ENCODE measurements around the gene REG1A. TPM values are rescaled to one million over a fixed set of nuclear protein-coding genes. Genes with fewer than 3 reads are reported as not detected.

The REG1A gene
- total and polyA plus RNA-seq, 4 donors = 0.33 to 0.98 TPM; not detected in 2

- H3K4me1 ChIP-seq (ENCODE audit: control insufficient read depth in 4 of 4, insufficient read depth in 4 of 4, low read length in 3 of 4) = no peaks in the 10 kb centered on the region
- H3K4me3 ChIP-seq (ENCODE audit: low read depth in 1 of 3, low read length in 3 of 3) = no peak overlapping the region
- no peak for DNase-seq (ENCODE audit: low spot score)
- H3K27me3 ChIP-seq (ENCODE audit: control insufficient read depth in 4 of 4, insufficient read depth in 4 of 4, low read length in 3 of 4) = no peaks in the 10 kb centered on the region
- H3K27ac ChIP-seq (ENCODE audit: low read depth in 1 of 2, low read length in 2 of 2) = no peak overlapping the region
- WGBS = 73% methylated on average over 2 of the region's 2 CpGs
- no peak for TF ChIP-seq RXRA (IDR thresholded peaks at IDR 0.05)
- H3K9ac ChIP-seq (ENCODE audit: low read depth in 1 of 2, low read length in 2 of 2) = no peak overlapping the region
- peaks cover 0 to 3% (median 0%) of the 10 kb centered on the region in 4 donors for H3K9me3 ChIP-seq (ENCODE audit: control insufficient read depth in 4 of 4, low read length in 3 of 4)
- no peaks in the 10 kb centered on the region for H3K36me3 ChIP-seq (ENCODE audit: control insufficient read depth in 4 of 4, insufficient read depth in 3 of 4, low read depth in 1 of 4, low read length in 3 of 4)
Observed at GRCh38 chr2:79155826-79156476, 35.7 kb downstream of the REG1A start.

- peaks cover 0 to 3% (median 0%) of the 10 kb centered on the region in 4 donors for H3K9me3 ChIP-seq (ENCODE audit: control insufficient read depth in 4 of 4, low read length in 3 of 4)
- TF ChIP-seq, protein P1, sequence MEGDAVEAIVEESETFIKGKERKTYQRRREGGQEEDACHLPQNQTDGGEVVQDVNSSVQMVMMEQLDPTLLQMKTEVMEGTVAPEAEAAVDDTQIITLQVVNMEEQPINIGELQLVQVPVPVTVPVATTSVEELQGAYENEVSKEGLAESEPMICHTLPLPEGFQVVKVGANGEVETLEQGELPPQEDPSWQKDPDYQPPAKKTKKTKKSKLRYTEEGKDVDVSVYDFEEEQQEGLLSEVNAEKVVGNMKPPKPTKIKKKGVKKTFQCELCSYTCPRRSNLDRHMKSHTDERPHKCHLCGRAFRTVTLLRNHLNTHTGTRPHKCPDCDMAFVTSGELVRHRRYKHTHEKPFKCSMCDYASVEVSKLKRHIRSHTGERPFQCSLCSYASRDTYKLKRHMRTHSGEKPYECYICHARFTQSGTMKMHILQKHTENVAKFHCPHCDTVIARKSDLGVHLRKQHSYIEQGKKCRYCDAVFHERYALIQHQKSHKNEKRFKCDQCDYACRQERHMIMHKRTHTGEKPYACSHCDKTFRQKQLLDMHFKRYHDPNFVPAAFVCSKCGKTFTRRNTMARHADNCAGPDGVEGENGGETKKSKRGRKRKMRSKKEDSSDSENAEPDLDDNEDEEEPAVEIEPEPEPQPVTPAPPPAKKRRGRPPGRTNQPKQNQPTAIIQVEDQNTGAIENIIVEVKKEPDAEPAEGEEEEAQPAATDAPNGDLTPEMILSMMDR (IDR thresholded peaks at IDR 0.05; ENCODE audit: low read depth, low read length, missing input control) = no peak
- TF ChIP-seq NR2F2 (IDR thresholded peaks at IDR 0.05) = no peak
- no peak for TF ChIP-seq RAD21 (IDR thresholded peaks at IDR 0.05)
- TF ChIP-seq RXRA (IDR thresholded peaks at IDR 0.05) = no peak
- TF ChIP-seq GABPA (IDR thresholded peaks at IDR 0.05 in 1 of 2, conservative IDR thresholded peaks at IDR 0.05 in 1 of 2) = no peak
- TF ChIP-seq REST (IDR thresholded peaks at IDR 0.05) = no peak
- TF ChIP-seq, protein P2, sequence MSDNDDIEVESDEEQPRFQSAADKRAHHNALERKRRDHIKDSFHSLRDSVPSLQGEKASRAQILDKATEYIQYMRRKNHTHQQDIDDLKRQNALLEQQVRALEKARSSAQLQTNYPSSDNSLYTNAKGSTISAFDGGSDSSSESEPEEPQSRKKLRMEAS (IDR thresholded peaks at IDR 0.05) = no peak
- no peak for TF ChIP-seq HNF4G (IDR thresholded peaks at IDR 0.05)
- no peak overlapping the region for H3K4me3 ChIP-seq (ENCODE audit: low read depth in 1 of 3, low read length in 3 of 3)
- H3K9ac ChIP-seq (ENCODE audit: low read depth in 1 of 2, low read length in 2 of 2) = no peak overlapping the region
- H3K27ac ChIP-seq (ENCODE audit: low read depth in 1 of 2, low read length in 2 of 2) = no peak overlapping the region
- no peaks in the 10 kb centered on the region for H3K27me3 ChIP-seq (ENCODE audit: control insufficient read depth in 4 of 4, insufficient read depth in 4 of 4, low read length in 3 of 4)
- H3K36me3 ChIP-seq (ENCODE audit: control insufficient read depth in 4 of 4, insufficient read depth in 3 of 4, low read depth in 1 of 4, low read length in 3 of 4) = no peaks in the 10 kb centered on the region
- 55% methylated on average over 2 of the region's 2 CpGs for WGBS
- DNase-seq (ENCODE audit: low spot score) = no peak
- H3K4me1 ChIP-seq (ENCODE audit: control insufficient read depth in 4 of 4, insufficient read depth in 4 of 4, low read length in 3 of 4) = no peaks in the 10 kb centered on the region
Observed at GRCh38 chr2:79159030-79159429, 38.7 kb downstream of the REG1A start.

DNA sequence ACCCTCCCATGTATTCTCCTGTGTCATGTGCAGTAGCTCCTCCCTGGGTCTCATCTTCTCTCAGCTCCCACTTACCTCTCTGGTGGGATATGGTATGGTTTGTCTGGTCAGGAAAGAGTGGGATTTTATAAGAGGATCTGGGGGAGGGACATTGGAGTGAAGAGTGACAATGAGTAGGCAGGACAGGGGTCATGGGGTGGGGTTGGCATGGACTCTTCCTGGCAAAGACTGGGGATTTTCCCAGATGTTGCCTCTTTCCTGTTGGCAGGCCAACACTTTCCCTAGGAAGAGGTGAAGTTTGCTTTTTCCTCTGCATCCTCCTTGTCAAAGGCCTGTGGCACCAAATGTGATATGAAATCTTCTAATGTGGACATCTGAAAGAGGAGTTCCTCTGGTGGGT, 39.4 kb downstream of the REG1A start, which contains the start of gene REG3A:
REG3A (minus strand) TSS at position 101 of the 400 bp plus-strand sequence. CDS start 348 bp downstream, outside the sequence.
- Histone ChIP-seq H3K4me3 (ENCODE audit: low read depth in 1 of 3, low read length in 3 of 3) (no peak within 1 kb of the TSS), H3K36me3 (ENCODE audit: control insufficient read depth in 4 of 4, insufficient read depth in 3 of 4, low read depth in 1 of 4, low read length in 3 of 4) (no peaks in the 10 kb centered on the region), H3K9ac (ENCODE audit: low read depth in 1 of 2, low read length in 2 of 2) (no peak within 1 kb of the TSS), H3K27me3 (ENCODE audit: control insufficient read depth in 4 of 4, insufficient read depth in 4 of 4, low read length in 3 of 4) (no peaks in the 10 kb centered on the region), H3K9me3 (ENCODE audit: control insufficient read depth in 4 of 4, low read length in 3 of 4) (peaks cover 0 to 3% (median 0%) of the 10 kb centered on the region in 4 donors), H3K4me1 (ENCODE audit: control insufficient read depth in 4 of 4, insufficient read depth in 4 of 4, low read length in 3 of 4) (no peaks in the 10 kb centered on the region), H3K27ac (ENCODE audit: low read depth in 1 of 2, low read length in 2 of 2) (no peak within 1 kb of the TSS)
- TF ChIP-seq HNF4G (IDR thresholded peaks at IDR 0.05) (no peak), HNF4A (conservative IDR thresholded peaks at IDR 0.05) (no peak), SP1 (IDR thresholded peaks at IDR 0.05) (no peak), REST (IDR thresholded peaks at IDR 0.05) (no peak), FOXA2 (IDR thresholded peaks at IDR 0.05) (no peak)
- TF ChIP-seq, protein P3, sequence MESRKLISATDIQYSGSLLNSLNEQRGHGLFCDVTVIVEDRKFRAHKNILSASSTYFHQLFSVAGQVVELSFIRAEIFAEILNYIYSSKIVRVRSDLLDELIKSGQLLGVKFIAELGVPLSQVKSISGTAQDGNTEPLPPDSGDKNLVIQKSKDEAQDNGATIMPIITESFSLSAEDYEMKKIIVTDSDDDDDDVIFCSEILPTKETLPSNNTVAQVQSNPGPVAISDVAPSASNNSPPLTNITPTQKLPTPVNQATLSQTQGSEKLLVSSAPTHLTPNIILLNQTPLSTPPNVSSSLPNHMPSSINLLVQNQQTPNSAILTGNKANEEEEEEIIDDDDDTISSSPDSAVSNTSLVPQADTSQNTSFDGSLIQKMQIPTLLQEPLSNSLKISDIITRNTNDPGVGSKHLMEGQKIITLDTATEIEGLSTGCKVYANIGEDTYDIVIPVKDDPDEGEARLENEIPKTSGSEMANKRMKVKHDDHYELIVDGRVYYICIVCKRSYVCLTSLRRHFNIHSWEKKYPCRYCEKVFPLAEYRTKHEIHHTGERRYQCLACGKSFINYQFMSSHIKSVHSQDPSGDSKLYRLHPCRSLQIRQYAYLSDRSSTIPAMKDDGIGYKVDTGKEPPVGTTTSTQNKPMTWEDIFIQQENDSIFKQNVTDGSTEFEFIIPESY (IDR thresholded peaks at IDR 0.05) = no peak
- no peak for DNase-seq (ENCODE audit: low spot score)
